ENCODE data around the gene FGD3.

DNA sequence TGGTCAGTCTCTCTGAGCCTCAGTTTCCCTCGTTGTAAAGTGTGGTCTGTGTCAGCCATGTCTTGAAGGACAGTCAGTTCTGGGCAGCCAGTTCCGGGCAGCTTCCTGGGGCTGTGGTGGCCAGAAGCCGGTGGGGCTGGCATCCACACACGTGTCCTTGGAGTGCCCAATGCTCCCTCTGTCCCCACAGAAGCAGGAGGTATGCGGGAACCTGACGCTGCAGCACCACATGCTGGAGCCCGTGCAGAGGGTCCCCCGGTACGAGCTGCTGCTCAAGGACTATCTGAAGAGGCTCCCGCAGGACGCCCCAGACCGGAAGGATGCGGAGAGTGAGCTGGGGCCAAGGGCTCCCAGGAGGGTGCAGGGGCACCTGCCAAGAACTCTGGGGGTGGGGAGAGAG is 62.7 kb downstream of the FGD3 start:
- TF ChIP-seq, protein P1, sequence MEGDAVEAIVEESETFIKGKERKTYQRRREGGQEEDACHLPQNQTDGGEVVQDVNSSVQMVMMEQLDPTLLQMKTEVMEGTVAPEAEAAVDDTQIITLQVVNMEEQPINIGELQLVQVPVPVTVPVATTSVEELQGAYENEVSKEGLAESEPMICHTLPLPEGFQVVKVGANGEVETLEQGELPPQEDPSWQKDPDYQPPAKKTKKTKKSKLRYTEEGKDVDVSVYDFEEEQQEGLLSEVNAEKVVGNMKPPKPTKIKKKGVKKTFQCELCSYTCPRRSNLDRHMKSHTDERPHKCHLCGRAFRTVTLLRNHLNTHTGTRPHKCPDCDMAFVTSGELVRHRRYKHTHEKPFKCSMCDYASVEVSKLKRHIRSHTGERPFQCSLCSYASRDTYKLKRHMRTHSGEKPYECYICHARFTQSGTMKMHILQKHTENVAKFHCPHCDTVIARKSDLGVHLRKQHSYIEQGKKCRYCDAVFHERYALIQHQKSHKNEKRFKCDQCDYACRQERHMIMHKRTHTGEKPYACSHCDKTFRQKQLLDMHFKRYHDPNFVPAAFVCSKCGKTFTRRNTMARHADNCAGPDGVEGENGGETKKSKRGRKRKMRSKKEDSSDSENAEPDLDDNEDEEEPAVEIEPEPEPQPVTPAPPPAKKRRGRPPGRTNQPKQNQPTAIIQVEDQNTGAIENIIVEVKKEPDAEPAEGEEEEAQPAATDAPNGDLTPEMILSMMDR (IDR thresholded peaks at IDR 0.05) = no peak
- no peak for TF ChIP-seq POLR2A (IDR thresholded peaks at IDR 0.05)
